IMR-90 (cell line): ENCODE results near the gene ORMDL3. TPM values are rescaled to one million over a fixed set of nuclear protein-coding genes. Genes with fewer than 3 reads are reported as not detected.

Source experiments
- ATAC-seq: fragments of 200-7000 bp; cut with Tn5 transposase; 2 replicates; pipeline ENCODE4 v1.9.1; 2020; ENCODE audit warnings: low read depth, mild to moderate bottlenecking, moderate library complexity
- BruUV-seq: library from RNA; stranded (reverse); fragments of 400-500 nt; replicated peaks from 2 replicates; lab custom pipeline; 2021; lab: Mats Ljungman, UMichigan
- CTCF ChIA-PET: fragments of 300-600 bp; formaldehyde crosslinking; extraction: SDS; loops from one replicate; lab custom pipeline; 2021; ENCODE audit warnings: antibody characterized with exemption; lab: Yijun Ruan, JAX
- POLR2A ChIA-PET: fragments of 300-600 bp; sonication (Branson Sonifier 250); formaldehyde crosslinking; loops from one replicate; lab custom pipeline; 2022; ENCODE audit warnings: antibody characterized with exemption; ENCODE audit not compliant: unreplicated experiment; lab: Charles Lee
- DNase-seq: peaks from one replicate; pipeline ENCODE4 v3.0.0; 2013
- H2AFZ ChIP-seq: replicated peaks from 2 replicates; pipeline ENCODE3; 2013; ENCODE audit warnings: low read length, mild to moderate bottlenecking; ENCODE audit not compliant: poor library complexity
- H2AK5ac ChIP-seq: 2 replicates; pipeline ENCODE4 v1.6.1; 2013; ENCODE audit warnings: low read depth, low read length, inconsistent platforms
- H2AK9ac ChIP-seq: replicated peaks from 2 replicates; pipeline ENCODE3; 2013; ENCODE audit warnings: mild to moderate bottlenecking, low read depth, low read length, moderate library complexity; ENCODE audit not compliant: poor library complexity
- H2BK120ac ChIP-seq: 2 replicates; pipeline ENCODE4 v1.6.1; 2013; ENCODE audit warnings: low read depth, low read length, inconsistent platforms
- H2BK15ac ChIP-seq: 3 replicates; pipeline ENCODE4 v1.6.1; 2013; ENCODE audit warnings: low read depth, low read length, inconsistent platforms
- H2BK20ac ChIP-seq: 2 replicates; pipeline ENCODE4 v1.6.1; 2013; ENCODE audit warnings: low read depth, mild to moderate bottlenecking, inconsistent platforms, low read length, moderate library complexity
- H2BK5ac ChIP-seq: 2 replicates; pipeline ENCODE4 v1.6.1; 2013; ENCODE audit warnings: mild to moderate bottlenecking, low read depth, low read length, inconsistent platforms; ENCODE audit not compliant: poor library complexity, severe bottlenecking
- H3K14ac ChIP-seq: replicated peaks from 2 replicates; pipeline ENCODE4 v1.6.1; 2013; ENCODE audit warnings: low read depth, low read length, inconsistent platforms
- H3K18ac ChIP-seq: 2 replicates; pipeline ENCODE4 v1.6.1; 2013; ENCODE audit warnings: low read depth, low read length, control low read depth
- H3K23ac ChIP-seq: 2 replicates; pipeline ENCODE4 v1.6.1; 2013; ENCODE audit warnings: low read depth, low read length, inconsistent platforms
- H3K27ac ChIP-seq: 2 replicates; pipeline ENCODE4 v1.5.1; 2013; ENCODE audit warnings: mild to moderate bottlenecking, control low read depth, low read length; ENCODE audit not compliant: insufficient read depth
- H3K27me3 ChIP-seq: 2 replicates; pipeline ENCODE4 v1.6.1; 2013; ENCODE audit warnings: low read length; ENCODE audit not compliant: control insufficient read depth, insufficient read depth
- H3K36me3 ChIP-seq: 2 replicates; pipeline ENCODE4 v1.6.1; 2013; ENCODE audit warnings: low read length, mixed read lengths; ENCODE audit not compliant: control insufficient read depth, insufficient read depth
- H3K4ac ChIP-seq: 2 replicates; pipeline ENCODE4 v1.6.1; 2013; ENCODE audit warnings: low read depth, low read length, inconsistent platforms
- H3K4me1 ChIP-seq: 2 replicates; pipeline ENCODE4 v1.6.1; 2013; ENCODE audit warnings: low read length, mixed read lengths; ENCODE audit not compliant: control insufficient read depth, insufficient read depth
- H3K4me2 ChIP-seq: 2 replicates; pipeline ENCODE4 v1.6.1; 2013; ENCODE audit warnings: low read depth, mild to moderate bottlenecking, control low read depth, low read length, moderate library complexity
- H3K4me3 ChIP-seq: 2 replicates; pipeline ENCODE4 v1.5.1; 2013; ENCODE audit warnings: low read depth, mild to moderate bottlenecking, control low read depth, low read length, moderate library complexity; ENCODE audit not compliant: insufficient read depth
- H3K56ac ChIP-seq: 2 replicates; pipeline ENCODE4 v1.6.1; 2013; ENCODE audit warnings: low read length, inconsistent platforms; ENCODE audit not compliant: insufficient read depth; ENCODE audit errors: extremely low read depth
- H3K79me1 ChIP-seq, 2 experiments: 2 replicates each; pipeline ENCODE4 v1.6.1; 2013; ENCODE audit warnings: low read length in 2 of 2, inconsistent platforms in 1 of 2, low read depth in 1 of 2
- H3K9ac ChIP-seq: 2 replicates; pipeline ENCODE4 v1.6.1; 2013; ENCODE audit warnings: low read depth, low read length, control low read depth
- H3K9me1 ChIP-seq: 2 replicates; pipeline ENCODE4 v1.6.1; 2013; ENCODE audit warnings: low read length, inconsistent platforms; ENCODE audit not compliant: insufficient read depth
- H3K9me3 ChIP-seq: 2 replicates; pipeline ENCODE4 v1.6.1; 2013; ENCODE audit warnings: low read length; ENCODE audit not compliant: control insufficient read depth, insufficient read depth
- H4K20me1 ChIP-seq: 2 replicates; pipeline ENCODE4 v1.6.1; 2013; ENCODE audit warnings: low read length, inconsistent platforms; ENCODE audit not compliant: insufficient read depth
- H4K5ac ChIP-seq: 2 replicates; pipeline ENCODE4 v1.6.1; 2013; ENCODE audit warnings: mild to moderate bottlenecking, low read depth, low read length, control low read depth
- H4K8ac ChIP-seq, 2 experiments: 2 replicates each; pipeline ENCODE4 v1.6.1; 2013; ENCODE audit warnings: low read depth in 2 of 2, low read length in 2 of 2, control low read depth in 1 of 2, inconsistent platforms in 1 of 2
- H4K91ac ChIP-seq: 2 replicates; pipeline ENCODE4 v1.6.1; 2013; ENCODE audit warnings: low read depth, low read length, inconsistent platforms; ENCODE audit not compliant: insufficient read depth
- CEBPB ChIP-seq: IDR thresholded peaks from 2 replicates; pipeline ENCODE4 v1.6.1; 2012; ENCODE audit warnings: low read depth, low read length, improper control_type of control experiment
- CTCF ChIP-seq: conservative IDR thresholded peaks from 2 replicates; pipeline ENCODE4 v1.5.1; 2012; ENCODE audit warnings: mild to moderate bottlenecking, low read depth, low read length, improper control_type of control experiment
- MXI1 ChIP-seq: IDR thresholded peaks from 2 replicates; pipeline ENCODE4 v1.6.1; 2012; ENCODE audit warnings: low read depth, mild to moderate bottlenecking, low read length, moderate library complexity, borderline replicate concordance
- RCOR1 ChIP-seq: IDR thresholded peaks from 2 replicates; pipeline ENCODE4 v1.6.1; 2012; ENCODE audit warnings: mild to moderate bottlenecking, low read length, improper control_type of control experiment; ENCODE audit not compliant: insufficient replicate concordance
- RFX5 ChIP-seq: IDR thresholded peaks from 2 replicates; pipeline ENCODE4 v1.8.0; 2012; ENCODE audit warnings: low read depth, mild to moderate bottlenecking, low read length, moderate library complexity
- WGBS, 2 experiments: methylation state at CpG; one replicate each; pipeline versions ENCODE4 v1.1.5 to v1.1.7; 2013; ENCODE audit warnings: missing lambda C conversion rate in 2 of 2; ENCODE audit not compliant: insufficient read length in 1 of 2; ENCODE audit errors: extremely low coverage in 2 of 2; 5-methylcytosine and 5-hydroxymethylcytosine counted together
- dilution Hi-C: fragments of 300-500 bp; cut with HindIII; formaldehyde crosslinking; loops from one replicate; pipeline ENCODE4 v1.14.3; 2018; ENCODE audit warnings: low sequenced_read_pairs; ENCODE audit not compliant: unreplicated experiment
- in situ Hi-C: fragments of 300-500 bp; cut with MboI; formaldehyde crosslinking; loops from 3 replicates; pipeline ENCODE4 v1.14.3; 2019; ENCODE audit warnings: low sequenced_read_pairs, inconsistent platforms, mixed read lengths
- intact Hi-C: fragments of 100-400 bp; cut with micrococcal nuclease; formaldehyde crosslinking; loops from 2 replicates; pipeline ENCODE4 v1.10.0; 2022
- polyA plus RNA-seq, 3 experiments: library from polyadenylated mRNA; depleted of rRNA; stranded (reverse); fragments of >200 nt; gene quantifications; 2 replicates each; pipeline ENCODE4 v1.2.3, GENCODE V29; 2012; ENCODE audit warnings: low replicate concordance in 1 of 3
- total RNA-seq: library from RNA; depleted of rRNA; stranded (reverse); fragments of >200 nt; gene quantifications from 2 replicates; pipeline ENCODE4 v1.2.3, GENCODE V29; 2012

The ORMDL3 gene
- total and polyA plus RNA-seq, 2 of the 4 experiments (the other 2 are of a cell fraction), result 45.7 to 78.6 TPM

GRCh38 chr17:39950871-39951348 lies 23.5 kb upstream of the ORMDL3 start:
- ChIA-PET POLR2A (no interaction called here), CTCF (interaction anchor here (1.0 kb wide), 1 partner anchor 8 kb away, joined by 3 read pairs; no protein-coding TSS in a partner anchor)
- peaks cover 0 to 4% of the 10 kb centered on the region in 2 experiments; a peak in 1 of 4 replicates for H3K79me1 ChIP-seq
- in situ Hi-C loops (no loop called here), intact Hi-C loops (no loop called here), dilution Hi-C loops (no loop called here)
- no peaks in the 10 kb centered on the region for H3K9me3 ChIP-seq
- no peak overlapping the region for H3K23ac ChIP-seq
- H3K27ac ChIP-seq, result no peak overlapping the region
- H2BK5ac ChIP-seq, result no peak overlapping the region
- peaks cover 12% of the 10 kb centered on the region for H3K9me1 ChIP-seq
- H4K91ac ChIP-seq, result no peak overlapping the region
- no peak for DNase-seq
- H3K36me3 ChIP-seq, result no peaks in the 10 kb centered on the region
- ATAC-seq, result no peak
- no TSS peak for BruUV-seq
- H3K4ac ChIP-seq, result no peak overlapping the region
- peaks cover 6% of the 10 kb centered on the region for H3K27me3 ChIP-seq
- no peak overlapping the region for H3K4me2 ChIP-seq
- WGBS, 2 experiments, result 50% methylated on average over 1 of the region's 5 CpGs; no CpG with 5 or more reads in 1 of the 2 experiments
- no peak overlapping the region for H4K8ac ChIP-seq
- no peak overlapping the region for H4K5ac ChIP-seq
- no peak overlapping the region for H3K9ac ChIP-seq
- H3K18ac ChIP-seq, result no peak overlapping the region
- no peak overlapping the region for H3K14ac ChIP-seq
- no peaks in the 10 kb centered on the region for H4K20me1 ChIP-seq
- no peak overlapping the region for H2BK15ac ChIP-seq
- no peak overlapping the region for H2AK9ac ChIP-seq
- no peak overlapping the region for H2AK5ac ChIP-seq
- no peak overlapping the region for H2BK120ac ChIP-seq
- H3K56ac ChIP-seq, result no peak overlapping the region
- H2BK20ac ChIP-seq, result no peak overlapping the region
- H3K4me1 ChIP-seq, result peaks cover 7% of the 10 kb centered on the region
- H3K4me3 ChIP-seq, result no peak overlapping the region
- TF ChIP-seq MXI1 (no peak), RFX5 (no peak), CEBPB (no peak), RCOR1 (no peak), CTCF (no peak)
- H2AFZ ChIP-seq, result no peak overlapping the region
